CD4-positive, alpha-beta T cell treated with Interleukin-6 for 4 hours (primary cell): ENCODE measurements around the gene P2RY12.
"Not testable (repeated sequence)": the region's sequence is repeated elsewhere in the genome, so short reads cannot be mapped to it uniquely, and the experiment has no call there.

Source experiments
- DNase-seq: peaks from one replicate; pipeline ENCODE4 v3.0.0-alpha.2; 2020; ENCODE audit warnings: mixed read lengths

The P2RY12 gene

DNA sequence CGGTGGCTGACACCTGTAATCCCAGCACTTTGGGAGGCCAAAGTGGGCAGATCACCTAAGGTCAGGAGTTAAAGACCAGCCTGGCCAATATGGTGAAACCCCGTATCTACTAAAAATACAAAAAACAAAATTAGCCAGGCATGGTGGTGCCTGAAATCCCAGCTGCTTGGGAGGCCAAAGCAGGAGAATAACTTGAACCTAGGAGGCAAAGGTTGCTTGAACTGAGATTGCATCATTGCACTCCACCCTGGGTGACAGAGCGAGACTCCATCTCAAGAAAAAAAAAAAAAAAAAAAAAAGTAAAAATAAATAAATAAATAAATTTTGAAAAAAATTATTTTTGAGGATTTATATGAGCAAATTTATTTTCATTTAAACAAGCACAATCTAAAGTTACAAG, 7.6 kb upstream of the P2RY12 start:
- not testable (repeated sequence) for DNase-seq

DNA sequence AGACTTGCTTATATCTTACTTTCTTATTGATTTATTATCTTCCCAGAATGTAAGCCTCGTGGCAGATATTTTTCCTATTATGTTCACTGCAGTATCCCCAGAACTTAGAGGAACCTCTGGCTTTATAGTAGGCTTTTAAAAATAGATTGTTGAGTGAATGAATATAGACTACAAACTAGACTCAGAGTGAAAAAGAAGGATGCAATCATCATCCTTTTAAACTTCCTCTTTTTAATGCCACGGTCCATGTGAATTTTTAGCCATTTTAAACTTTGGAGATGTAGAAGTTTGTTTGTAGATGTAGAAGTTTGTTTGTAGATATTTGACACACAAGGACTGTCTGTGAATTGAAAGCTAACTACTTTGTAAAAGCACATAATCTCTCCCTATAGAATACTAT, 7.2 kb upstream of the P2RY12 start:
- DNase-seq: no peak

DNA sequence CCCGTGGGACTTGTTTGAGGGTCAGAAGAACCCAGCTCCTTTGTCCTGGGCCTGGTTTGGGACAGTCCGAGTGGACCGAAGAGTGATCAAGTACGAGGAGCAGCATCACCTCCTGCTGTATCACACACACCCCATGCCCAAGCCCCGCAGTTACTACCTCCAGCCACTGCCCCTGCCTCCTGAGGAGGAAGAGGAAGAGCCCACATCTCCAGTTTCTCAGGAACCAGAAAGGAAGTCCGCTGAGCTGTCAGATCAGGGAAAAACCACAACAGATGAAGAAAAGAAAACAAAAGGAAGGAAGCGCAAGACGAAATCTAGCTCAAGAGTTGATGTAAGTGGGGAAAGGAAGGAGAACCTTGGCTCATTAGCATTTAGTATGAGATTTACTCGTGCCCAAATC, 3.3 kb upstream of the P2RY12 start:
- DNase-seq: no peak

- no peak for DNase-seq
These were observed 2.9 kb upstream of the P2RY12 start for GRCh38 chr3:151387432-151387831.

GRCh38 chr3:151386056-151386455, 1.5 kb upstream of the P2RY12 start:
- DNase-seq: no peak

GRCh38 chr3:151383956-151384355, 597 bp downstream of the P2RY12 start:
- DNase-seq: no peak

- no peak for DNase-seq
These were observed 1.4 kb downstream of the P2RY12 start for GRCh38 chr3:151383111-151383510.

GRCh38 chr3:151382671-151383070, 1.9 kb downstream of the P2RY12 start:
- DNase-seq: no peak

DNA sequence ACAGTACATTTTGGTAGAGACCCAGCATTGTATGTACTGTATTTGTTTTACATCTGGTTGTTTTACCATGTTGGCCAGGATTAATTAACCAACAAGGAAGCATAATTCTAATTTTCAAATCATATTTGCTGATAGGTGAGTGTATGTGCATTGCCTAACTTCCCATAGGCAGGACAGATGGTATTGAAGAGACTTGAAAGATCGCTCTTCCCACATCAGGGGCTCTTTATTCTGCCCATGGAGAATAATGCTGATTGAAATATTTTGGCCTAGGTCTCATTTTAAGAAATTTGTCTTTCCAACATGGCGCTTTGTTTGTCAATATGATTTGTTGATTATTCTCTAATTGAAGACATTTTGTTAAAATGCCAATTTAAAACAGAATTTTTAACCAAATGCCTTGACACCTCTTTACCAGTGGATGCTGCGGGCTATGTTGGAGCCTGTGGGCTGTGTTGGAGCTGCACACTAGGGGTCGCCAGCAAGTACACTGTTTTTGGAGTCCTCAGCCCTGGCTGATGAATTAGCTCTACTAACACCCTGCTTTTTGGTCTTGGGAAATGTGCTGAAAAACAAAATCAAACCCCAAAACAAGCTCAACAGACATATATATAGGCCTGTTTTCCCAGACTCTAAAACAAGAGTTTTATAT, 5.3 kb downstream of the P2RY12 start:
- peak; percentile 3 for DNase-seq

DNA sequence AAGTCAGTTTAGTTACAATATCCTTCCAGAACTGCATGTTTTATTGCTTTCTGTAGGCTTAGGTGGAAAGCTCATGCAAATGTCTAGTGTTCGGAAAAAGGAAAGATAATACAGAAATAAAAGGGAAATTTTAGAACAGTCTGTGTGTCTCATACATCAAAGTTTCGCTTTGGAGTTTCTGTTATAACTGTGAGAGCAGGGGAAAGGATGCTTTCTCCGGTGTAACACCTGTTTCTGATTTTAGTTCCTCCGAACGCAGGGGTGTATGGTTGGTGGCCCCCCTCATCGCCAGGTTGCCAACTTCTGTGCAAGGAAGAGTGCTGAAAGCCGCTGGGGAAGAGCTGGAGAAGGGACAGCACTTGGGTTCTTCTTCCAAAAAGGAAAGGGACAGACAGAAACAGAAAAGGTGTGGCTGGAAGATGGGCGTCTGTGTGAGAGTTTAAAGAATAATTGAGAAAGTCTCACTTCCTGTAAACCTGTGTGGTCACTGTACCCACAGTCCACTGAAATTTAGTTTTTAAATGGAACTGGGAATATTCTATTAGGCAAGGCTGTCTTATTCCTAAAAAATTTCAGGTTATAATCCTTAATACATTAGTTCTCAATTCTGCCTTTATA, 6.7 kb downstream of the P2RY12 start:
- DNase-seq: no peak

DNA sequence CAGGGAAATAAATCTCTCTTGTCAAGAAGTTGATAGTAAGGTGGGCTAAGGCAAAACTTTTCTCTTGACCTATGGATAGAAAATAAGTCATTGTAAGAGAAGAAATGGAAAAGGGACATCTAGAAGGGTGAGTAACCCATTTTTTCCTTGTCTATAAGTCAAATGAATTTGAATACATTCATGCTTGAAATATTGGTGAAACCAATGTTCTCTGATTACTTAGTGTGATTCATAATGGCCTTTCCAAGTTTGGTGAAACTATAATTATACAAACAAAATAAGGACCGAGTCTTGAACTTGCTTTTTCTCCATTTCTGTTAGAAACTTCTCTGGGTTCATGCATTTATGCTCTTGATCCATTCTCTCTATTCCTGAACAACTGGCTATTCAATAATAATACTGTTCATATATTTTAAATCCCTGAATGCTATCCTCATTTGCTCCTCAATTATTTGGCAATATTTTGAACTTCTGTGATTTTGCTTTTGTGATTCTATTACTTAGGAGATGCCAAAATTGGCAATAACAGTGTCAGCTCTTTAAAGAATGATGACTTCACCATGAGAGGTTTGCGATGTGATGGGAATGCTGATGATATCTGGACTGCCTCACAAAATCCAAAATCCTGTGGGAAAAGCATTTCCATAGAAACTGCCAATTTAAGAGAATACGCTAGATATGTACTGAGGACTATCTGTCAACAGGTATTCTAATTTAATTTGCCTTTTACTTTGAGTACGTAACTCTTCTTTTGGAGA, 12.3 kb downstream of the P2RY12 start:
- DNase-seq: no peak

GRCh38 chr3:151371526-151371925, 13.0 kb downstream of the P2RY12 start:
- no peak for DNase-seq

DNA sequence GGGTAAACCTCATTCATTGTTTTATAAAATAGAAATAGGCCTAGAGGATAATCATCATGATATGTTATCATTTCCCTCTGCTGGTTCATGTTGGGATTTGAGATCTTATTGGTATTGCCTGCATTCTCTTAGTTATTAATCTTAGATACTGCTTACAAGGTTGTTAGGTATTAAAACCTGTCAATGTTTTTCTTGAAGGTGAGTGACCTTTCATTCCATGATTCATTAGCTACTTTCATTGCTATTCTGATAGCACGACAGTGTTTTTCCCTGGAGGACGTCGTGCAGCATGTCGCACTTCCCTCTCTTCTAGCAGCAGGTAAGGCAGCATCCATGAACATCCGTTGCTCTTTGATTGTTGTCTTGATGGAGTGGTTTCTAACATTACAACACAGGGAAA, 17.1 kb downstream of the P2RY12 start:
- DNase-seq: no peak

DNA sequence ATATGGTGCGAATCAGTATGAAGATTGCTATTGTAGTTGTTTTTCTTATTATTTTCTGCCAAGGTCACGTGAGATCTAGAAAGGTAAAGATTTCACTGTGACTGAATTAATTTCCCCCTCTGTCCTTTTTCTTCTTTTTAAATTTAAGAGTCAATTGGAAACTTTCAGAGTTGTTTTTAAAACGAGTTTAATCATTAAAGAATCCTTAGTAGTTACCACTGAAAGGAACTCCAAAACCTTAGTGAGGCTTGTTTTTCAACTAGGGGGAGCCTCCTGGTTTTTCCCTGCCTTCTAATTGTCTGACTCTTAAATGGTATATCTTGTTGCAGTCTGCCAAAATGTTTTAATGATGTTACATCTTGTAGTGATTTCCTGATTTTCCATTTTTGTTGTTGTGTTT, 17.6 kb downstream of the P2RY12 start:
- no peak for DNase-seq

DNA sequence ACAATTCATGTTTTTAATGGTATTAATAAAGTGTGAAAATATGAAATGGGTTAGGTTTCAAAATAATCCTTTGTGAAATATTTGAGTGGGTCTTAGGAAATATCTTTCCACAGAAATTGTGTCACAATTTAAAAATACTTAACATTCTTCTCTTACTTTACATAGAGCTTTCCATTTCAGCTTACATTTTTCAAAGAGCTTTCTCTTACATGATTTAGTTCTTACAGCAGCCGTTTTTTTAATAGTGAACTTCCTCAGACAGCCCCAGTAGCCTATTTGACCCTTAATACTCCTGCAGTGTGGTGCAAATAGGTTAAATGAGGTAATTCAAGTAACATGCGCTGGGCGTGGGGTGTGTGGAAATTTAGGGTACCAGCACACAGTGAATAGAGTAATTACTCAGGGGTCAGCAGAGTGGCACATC, 21.8 kb downstream of the P2RY12 start:
- no peak for DNase-seq

DNA sequence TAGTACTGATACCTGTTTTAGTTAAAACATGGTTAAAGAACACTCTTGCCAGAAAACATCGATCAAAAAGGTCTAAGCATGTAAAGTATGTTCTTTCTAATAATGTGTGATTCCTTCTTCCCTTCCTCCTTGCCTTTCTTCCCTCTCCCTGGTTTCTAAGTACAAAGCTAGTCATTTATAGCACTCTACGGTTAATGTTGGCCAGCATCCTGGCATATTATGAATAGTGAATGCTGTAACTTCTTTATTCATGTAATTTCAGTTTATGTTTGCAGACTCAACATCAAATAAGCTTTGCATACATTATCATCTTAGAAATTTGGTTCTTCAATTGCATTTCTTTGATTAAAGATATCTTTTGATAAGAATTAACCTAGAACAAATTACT, 27.1 kb downstream of the P2RY12 start:
- no peak for DNase-seq

- DNase-seq: no peak
These were observed 27.6 kb downstream of the P2RY12 start for GRCh38 chr3:151356794-151357462.

- no peak for DNase-seq
These were observed 32.9 kb downstream of the P2RY12 start for GRCh38 chr3:151351648-151352047.

DNA sequence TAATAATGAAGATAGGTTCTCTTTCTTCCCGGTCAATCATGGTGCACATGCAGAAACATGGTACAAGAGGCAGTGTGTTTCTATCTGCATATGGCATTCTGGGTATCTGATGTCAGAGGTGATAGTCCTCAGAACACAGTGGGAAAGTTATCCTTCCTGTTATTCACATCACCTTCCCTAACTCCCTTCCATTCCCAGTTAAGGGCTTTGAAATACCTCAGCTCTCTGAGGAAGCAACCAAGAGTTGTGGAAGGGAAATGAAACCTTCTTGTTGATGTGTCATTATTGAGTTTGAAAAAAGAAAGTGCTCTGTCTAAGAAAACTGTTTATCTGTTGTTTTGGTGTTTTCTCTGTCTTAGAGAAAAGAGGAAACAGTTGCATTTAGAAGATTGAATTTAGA, 33.3 kb downstream of the P2RY12 start:
- no peak for DNase-seq

- no peak for DNase-seq
These were observed 33.9 kb downstream of the P2RY12 start for GRCh38 chr3:151350656-151351055.

DNA sequence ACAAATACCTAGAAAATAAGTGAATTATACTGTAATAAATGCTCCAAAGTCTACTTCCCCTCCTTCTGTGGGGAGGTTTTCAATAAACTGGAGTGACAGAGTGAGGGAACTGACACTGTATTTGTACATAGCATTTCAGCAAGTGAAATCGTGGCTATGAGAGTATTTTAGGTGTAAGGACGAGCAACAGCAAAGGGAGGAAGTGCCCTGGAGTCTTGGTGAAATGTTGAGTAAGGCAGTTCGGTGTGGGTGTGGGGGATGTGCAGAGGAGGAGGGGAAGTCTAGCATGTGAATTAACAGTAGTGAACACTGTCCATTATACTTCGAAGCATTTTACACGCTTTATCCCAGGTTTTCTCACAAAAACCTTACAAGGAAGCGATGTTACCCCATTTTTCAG, 37.1 kb downstream of the P2RY12 start:
- no peak for DNase-seq

DNA sequence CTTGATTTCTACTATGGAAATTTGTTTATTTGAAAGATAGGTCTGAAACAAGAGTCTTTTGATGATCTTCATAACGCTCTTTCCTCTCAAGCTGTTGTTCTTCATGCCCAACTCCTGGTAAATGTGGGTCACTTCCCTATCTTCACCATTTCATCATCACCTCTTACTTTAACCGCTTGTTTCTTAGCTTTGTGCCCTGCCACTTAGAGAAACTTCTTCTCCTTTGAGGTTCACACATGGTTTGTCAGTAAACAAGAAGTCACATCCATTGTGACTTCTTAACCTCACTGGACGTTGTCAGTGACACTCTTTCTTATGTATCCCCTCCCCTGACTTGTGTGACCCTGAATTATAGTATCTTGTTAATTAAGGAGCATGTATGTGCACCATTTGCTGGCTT, 38.3 kb downstream of the P2RY12 start:
- DNase-seq: no peak

- DNase-seq: no peak
These were observed 38.7 kb downstream of the P2RY12 start for GRCh38 chr3:151345859-151346258.

DNA sequence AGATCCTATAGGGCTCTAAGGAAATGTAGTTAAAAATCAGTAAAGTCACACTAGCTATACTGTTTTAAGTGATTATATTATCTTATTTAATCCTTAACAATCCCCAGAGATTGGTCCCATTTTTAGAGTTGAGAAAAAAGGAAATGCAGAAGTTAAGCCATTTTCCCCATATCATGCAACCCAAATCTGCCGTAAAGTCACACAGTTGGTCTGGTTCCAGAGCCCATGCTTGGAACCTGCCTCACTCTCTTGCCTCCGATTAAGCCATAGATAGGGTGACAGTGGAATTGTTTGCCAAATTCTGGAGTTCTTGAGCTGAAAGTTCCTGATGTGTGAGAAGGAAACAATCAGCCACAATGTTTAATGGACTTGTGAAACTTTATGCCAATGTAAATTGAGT, 52.9 kb downstream of the P2RY12 start:
- no peak for DNase-seq
